ENCODE results near the gene CFAP141.

The CFAP141 gene

DNA sequence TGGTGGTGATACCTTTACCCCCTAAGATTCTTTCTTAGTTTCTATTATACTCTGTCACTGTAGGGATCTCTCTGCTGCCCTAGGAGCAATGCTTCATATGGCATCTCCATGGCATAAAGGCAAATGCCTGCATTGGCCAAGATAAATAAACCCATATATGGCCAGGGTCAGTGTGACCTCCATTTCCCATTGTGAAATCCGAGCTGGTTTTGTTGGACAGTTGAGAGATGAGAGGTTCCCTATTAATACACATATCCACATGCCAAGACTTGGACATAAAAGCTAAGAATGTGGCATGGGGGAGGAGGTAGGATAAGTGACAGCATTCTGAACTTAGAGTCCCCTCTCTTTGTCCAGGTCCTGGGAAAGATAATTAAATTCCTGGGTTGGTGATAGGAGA lies 15.6 kb downstream of the CFAP141 start:
- peak overlapping the region; percentile 62; the same call in 1 of the 2 replicates for H3K27ac ChIP-seq
- no peak for TF ChIP-seq ZFX (IDR thresholded peaks at IDR 0.05)
- TF ChIP-seq, protein P1, sequence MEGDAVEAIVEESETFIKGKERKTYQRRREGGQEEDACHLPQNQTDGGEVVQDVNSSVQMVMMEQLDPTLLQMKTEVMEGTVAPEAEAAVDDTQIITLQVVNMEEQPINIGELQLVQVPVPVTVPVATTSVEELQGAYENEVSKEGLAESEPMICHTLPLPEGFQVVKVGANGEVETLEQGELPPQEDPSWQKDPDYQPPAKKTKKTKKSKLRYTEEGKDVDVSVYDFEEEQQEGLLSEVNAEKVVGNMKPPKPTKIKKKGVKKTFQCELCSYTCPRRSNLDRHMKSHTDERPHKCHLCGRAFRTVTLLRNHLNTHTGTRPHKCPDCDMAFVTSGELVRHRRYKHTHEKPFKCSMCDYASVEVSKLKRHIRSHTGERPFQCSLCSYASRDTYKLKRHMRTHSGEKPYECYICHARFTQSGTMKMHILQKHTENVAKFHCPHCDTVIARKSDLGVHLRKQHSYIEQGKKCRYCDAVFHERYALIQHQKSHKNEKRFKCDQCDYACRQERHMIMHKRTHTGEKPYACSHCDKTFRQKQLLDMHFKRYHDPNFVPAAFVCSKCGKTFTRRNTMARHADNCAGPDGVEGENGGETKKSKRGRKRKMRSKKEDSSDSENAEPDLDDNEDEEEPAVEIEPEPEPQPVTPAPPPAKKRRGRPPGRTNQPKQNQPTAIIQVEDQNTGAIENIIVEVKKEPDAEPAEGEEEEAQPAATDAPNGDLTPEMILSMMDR (conservative IDR thresholded peaks at IDR 0.05) = no peak

DNA sequence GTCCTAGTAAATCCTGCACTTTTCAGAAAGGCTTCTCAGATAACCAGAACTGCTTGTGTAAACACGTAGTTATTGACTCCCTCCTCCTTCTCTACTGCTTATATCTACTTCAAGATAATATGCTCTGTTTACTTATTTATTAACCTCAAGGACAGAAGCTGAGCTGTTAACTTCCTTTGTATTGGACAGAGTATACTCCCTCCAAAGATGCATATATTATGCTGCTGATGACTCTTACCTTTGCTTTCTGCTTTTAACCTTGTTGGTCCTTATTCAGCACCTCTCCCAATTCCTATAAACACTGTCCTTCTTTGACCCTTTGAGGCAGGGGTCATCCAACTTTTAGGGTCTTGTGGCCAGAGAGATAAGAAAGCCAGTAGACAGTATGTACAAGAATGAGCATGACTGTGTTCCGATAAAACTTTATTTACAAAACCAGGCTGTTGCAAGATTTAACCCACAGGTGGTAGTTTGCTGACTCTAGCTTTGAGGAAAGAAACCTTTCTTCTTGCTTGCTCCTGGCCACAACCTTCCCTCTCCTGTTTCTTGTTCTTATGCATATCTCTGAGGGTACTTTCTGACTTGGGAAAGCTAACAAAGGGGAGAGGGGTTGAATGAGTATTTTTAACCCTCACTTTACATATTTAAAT lies 19.2 kb downstream of the CFAP141 start:
- TF ChIP-seq, protein P1 (conservative IDR thresholded peaks at IDR 0.05) = no peak
- no peak for TF ChIP-seq ZFX (IDR thresholded peaks at IDR 0.05)
- no peak overlapping the region; the same call in 1 of the 2 replicates for H3K27ac ChIP-seq

DNA sequence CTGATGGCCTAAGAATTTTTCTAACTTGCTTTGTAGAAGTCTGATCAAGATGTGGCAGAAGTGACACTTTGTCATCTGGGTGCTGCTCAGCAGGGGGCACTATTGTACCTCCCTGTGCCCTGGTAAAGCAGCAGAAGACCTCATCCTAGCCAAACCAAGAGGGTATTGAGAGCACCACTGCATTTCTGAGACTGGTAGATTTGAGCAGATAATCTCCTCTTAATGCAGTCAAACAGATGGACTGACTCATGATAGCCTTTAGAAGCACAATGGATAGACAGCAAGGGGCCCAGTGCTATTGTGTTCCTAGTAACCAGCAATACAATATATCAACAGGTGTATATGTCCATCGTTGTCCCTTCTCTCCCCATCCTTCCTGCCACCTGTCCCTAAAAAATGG lies 20.0 kb downstream of the CFAP141 start:
- TF ChIP-seq, protein P1 (conservative IDR thresholded peaks at IDR 0.05) = peak; percentile 88
- no peak for TF ChIP-seq ZFX (IDR thresholded peaks at IDR 0.05)
- H3K27ac ChIP-seq = peak overlapping the region; percentile 25; the same call in 1 of the 2 replicates

DNA sequence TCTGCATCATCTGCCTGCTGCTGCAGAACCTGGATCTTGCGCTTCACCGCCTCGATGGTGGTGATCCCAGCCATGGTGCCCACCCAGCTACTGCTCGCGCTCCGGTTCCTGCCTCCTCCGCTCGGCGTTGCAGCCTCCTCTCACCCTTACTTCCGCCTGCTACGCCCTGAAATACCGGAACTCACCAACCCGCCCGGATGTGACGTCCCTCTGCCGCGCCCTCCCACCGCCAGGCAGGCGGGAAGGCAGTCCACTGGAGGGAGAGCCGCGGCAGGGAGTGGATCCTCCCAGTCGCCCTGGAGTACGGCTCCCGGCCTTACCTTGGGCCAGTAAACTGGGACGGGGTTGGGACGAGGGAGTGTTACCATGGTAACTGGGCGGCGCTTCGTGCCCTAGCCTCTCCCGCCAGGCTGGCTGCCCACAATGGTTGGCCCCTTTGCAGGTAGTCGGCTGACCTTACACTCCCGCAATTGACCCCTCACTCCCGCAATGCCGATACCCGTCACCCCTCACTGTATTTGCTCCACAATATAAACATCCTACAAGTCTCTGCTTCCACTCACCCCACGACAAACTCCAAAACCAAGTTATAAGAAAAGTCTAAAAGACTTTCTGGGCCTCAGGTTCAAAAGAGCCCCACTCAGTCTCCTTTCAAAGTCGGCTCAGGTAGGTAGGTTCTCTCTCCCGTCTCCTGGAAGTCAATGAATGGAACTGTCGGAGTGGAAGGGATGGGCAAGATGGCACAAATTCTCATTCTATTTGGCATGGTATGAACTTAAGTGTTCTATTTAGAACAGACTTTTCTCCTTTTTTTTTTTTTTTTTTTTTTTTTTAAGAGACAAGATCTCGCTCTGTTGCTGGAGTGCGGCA lies 22.9 kb downstream of the CFAP141 start:
- TF ChIP-seq, protein P1 (conservative IDR thresholded peaks at IDR 0.05) = no peak
- no peak for TF ChIP-seq ZFX (IDR thresholded peaks at IDR 0.05)
- peak overlapping the region; percentile 87 for H3K27ac ChIP-seq

DNA sequence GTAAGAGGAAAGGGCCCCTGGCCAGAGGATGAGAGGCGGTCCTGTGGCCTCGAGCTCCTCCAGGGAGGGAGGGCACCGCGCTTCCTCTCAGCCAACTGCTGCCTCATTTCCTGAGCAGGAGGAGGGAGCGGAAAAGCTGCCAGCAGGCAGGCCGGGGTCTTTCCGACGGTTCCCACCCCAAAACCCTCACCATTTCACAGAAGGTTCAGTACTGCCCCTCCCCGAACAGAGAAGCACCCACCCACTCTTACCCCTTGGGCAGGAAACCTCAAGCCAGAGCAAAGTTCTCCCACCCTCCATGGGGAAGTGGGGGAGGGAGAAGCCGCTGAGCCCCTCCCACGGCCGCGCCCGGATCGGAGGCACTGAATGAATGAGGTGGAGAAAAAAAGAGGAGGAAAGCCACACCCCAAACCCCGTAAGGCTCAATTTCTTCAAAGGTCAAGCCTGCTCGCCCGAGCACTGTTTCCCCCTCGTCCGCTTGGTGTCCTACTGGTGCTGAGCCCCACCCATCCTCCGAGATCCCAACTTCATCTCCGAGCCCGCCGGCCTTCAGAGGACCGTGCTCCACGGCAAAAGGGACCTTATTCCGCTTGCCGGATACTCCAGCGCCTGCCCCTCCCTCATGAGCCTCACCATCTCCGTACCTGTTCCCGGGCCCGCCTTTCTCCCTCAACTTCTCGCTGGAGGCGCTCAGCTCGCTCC lies 23.6 kb downstream of the CFAP141 start:
- TF ChIP-seq ZFX (IDR thresholded peaks at IDR 0.05) = no peak
- TF ChIP-seq, protein P1 (conservative IDR thresholded peaks at IDR 0.05) = no peak
- H3K27ac ChIP-seq = peak overlapping the region; percentile 87

DNA sequence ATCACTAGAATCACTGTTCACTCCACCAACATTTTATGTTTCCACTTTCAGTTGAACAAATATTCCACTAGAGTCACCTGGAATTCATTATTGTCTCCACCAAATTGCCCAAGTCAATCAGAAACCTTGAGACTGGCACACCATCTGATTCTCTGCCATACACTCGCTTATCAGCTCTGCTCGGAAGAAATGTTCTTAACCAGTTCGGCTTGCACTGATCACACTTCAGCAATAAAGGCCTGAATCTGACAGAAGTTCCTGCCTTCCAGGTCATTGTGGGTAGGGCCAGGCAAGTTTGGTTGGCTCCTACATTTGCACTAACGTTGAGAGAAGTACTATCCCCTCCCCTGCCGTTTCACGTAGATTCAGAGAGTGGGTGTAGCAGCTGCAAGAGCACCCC lies 24.2 kb downstream of the CFAP141 start:
- TF ChIP-seq ZFX (IDR thresholded peaks at IDR 0.05) = no peak
- TF ChIP-seq, protein P1 (conservative IDR thresholded peaks at IDR 0.05) = no peak
- peak overlapping the region; percentile 87 for H3K27ac ChIP-seq
